ENCODE data around the gene TECPR2. TPM values are rescaled to one million over a fixed set of nuclear protein-coding genes. Genes with fewer than 3 reads are reported as not detected.
"Not testable (repeated sequence)": the region's sequence is repeated elsewhere in the genome, so short reads cannot be mapped to it uniquely, and the experiment has no call there.

The TECPR2 gene
- total and polyA plus RNA-seq, 2 donors from 2014 or later: 6.0 to 30.2 TPM

- H3K9ac ChIP-seq (ENCODE audit: low read length in 3 of 3): no peak overlapping the region
- intact Hi-C loops (cut with DNase I): no loop called here
- no peak for TF ChIP-seq CTCF (IDR thresholded peaks at IDR 0.05; ENCODE audit: borderline replicate concordance, extremely low read depth, insufficient read depth)
- no peak for FAIRE-seq
- H3K4me1 ChIP-seq (ENCODE audit: control insufficient read depth in 2 of 3, insufficient read depth in 2 of 3, low read depth in 1 of 3, low read length in 3 of 3): no peaks in the 10 kb centered on the region
- no peaks in the 10 kb centered on the region for H3K36me3 ChIP-seq (ENCODE audit: control insufficient read depth in 2 of 3, insufficient read depth in 3 of 3, low read length in 3 of 3)
- H3K27ac ChIP-seq (ENCODE audit: low read depth in 2 of 2, low read length in 2 of 2): no peak overlapping the region
- no peaks in the 10 kb centered on the region for H3K9me3 ChIP-seq (ENCODE audit: control insufficient read depth in 2 of 3, insufficient read depth in 1 of 3, low read length in 3 of 3)
- peak in 4 of 5 donors; percentile 72 to 88 (median 74) for DNase-seq
- H3K27me3 ChIP-seq (ENCODE audit: control insufficient read depth, insufficient read depth, low read length): no peaks in the 10 kb centered on the region
- H3K4me3 ChIP-seq (ENCODE audit: low read length in 3 of 3): no peak overlapping the region
These were observed 177.7 kb downstream of the TECPR2 start for GRCh38 chr14:102540315-102541028.

GRCh38 chr14:102541029-102541491, 178.3 kb downstream of the TECPR2 start:
- H3K4me1 ChIP-seq (ENCODE audit: control insufficient read depth in 2 of 3, insufficient read depth in 2 of 3, low read depth in 1 of 3, low read length in 3 of 3); H3K27me3 ChIP-seq (ENCODE audit: control insufficient read depth, insufficient read depth, low read length); FAIRE-seq; intact Hi-C loops (cut with DNase I); H3K4me3 ChIP-seq (ENCODE audit: low read length in 3 of 3); H3K9ac ChIP-seq (ENCODE audit: low read length in 3 of 3); H3K9me3 ChIP-seq (ENCODE audit: control insufficient read depth in 2 of 3, insufficient read depth in 1 of 3, low read length in 3 of 3); H3K36me3 ChIP-seq (ENCODE audit: control insufficient read depth in 2 of 3, insufficient read depth in 3 of 3, low read length in 3 of 3); H3K27ac ChIP-seq (ENCODE audit: low read depth in 2 of 2, low read length in 2 of 2): not testable (repeated sequence)
- DNase-seq: peak in 1 of 5 donors; percentile 43

- no peaks in the 10 kb centered on the region for H3K27me3 ChIP-seq (ENCODE audit: control insufficient read depth, insufficient read depth, low read length)
These were observed 179.0 kb downstream of the TECPR2 start for GRCh38 chr14:102541771-102542170.

More at GRCh38 chr14:102541771-102542170, 179.0 kb downstream of the TECPR2 start:
- no peak for DNase-seq
- intact Hi-C loops (cut with DNase I): no loop called here
- no peaks in the 10 kb centered on the region for H3K4me1 ChIP-seq (ENCODE audit: control insufficient read depth in 2 of 3, insufficient read depth in 2 of 3, low read depth in 1 of 3, low read length in 3 of 3)
- H3K27ac ChIP-seq (ENCODE audit: low read depth in 2 of 2, low read length in 2 of 2): no peak overlapping the region
- H3K9ac ChIP-seq (ENCODE audit: low read length in 3 of 3): no peak overlapping the region
- no peaks in the 10 kb centered on the region for H3K36me3 ChIP-seq (ENCODE audit: control insufficient read depth in 2 of 3, insufficient read depth in 3 of 3, low read length in 3 of 3)
- no peaks in the 10 kb centered on the region for H3K9me3 ChIP-seq (ENCODE audit: control insufficient read depth in 2 of 3, insufficient read depth in 1 of 3, low read length in 3 of 3)
- no peak for TF ChIP-seq CTCF (IDR thresholded peaks at IDR 0.05; ENCODE audit: borderline replicate concordance, extremely low read depth, insufficient read depth)
- no peak overlapping the region for H3K4me3 ChIP-seq (ENCODE audit: low read length in 3 of 3)
- FAIRE-seq: no peak
